A549 (cell line): Measurements from ENCODE around the gene ANKRD23.

ENCODE experiments used
- CEBPB ChIP-seq, 2 experiments: fragments of >200 bp in 1 of 2; sonication (Bioruptor Twin) in 1 of 2; formaldehyde crosslinking in 1 of 2; IDR thresholded peaks; 2 replicates each; pipeline ENCODE4 v1.6.1; 2012 to 2016
- EP300 ChIP-seq, 2 experiments: fragments of >200 bp; sonication (Bioruptor Twin); formaldehyde crosslinking; IDR thresholded peaks; 2 replicates in 1 of 2; 3 replicates in 1 of 2; pipeline ENCODE4 v1.6.1; 2016 to 2017
- JUN ChIP-seq, 2 experiments: fragments of >200 bp; sonication (Bioruptor Twin); formaldehyde crosslinking; IDR thresholded peaks; 2 replicates in 1 of 2; 3 replicates in 1 of 2; pipeline ENCODE4 v1.6.1; 2016 to 2017
- POLR2A ChIP-seq: IDR thresholded peaks from 2 replicates; pipeline ENCODE4 v1.6.1; 2012; ENCODE audit warnings: mild to moderate bottlenecking, low read length
- POLR2AphosphoS2 ChIP-seq: conservative IDR thresholded peaks from 2 replicates; pipeline ENCODE4 v1.6.1; 2012; ENCODE audit warnings: low read length, improper control_type of control experiment, inconsistent platforms
- RAD21 ChIP-seq, 2 experiments: fragments of >200 bp in 1 of 2; sonication (Bioruptor Twin) in 1 of 2; formaldehyde crosslinking in 1 of 2; IDR thresholded peaks in 1 of 2; conservative IDR thresholded peaks in 1 of 2; 2 replicates in 1 of 2; 3 replicates in 1 of 2; pipeline ENCODE4 v1.6.1; 2012 to 2018; ENCODE audit warnings: inconsistent platforms in 1 of 2
- RFX5 ChIP-seq: fragments of 450-650 bp; IDR thresholded peaks from 2 replicates; pipeline ENCODE4 v1.7.1; 2014; ENCODE audit warnings: antibody characterized with exemption, mild to moderate bottlenecking, moderate library complexity
- RNF2 ChIP-seq: fragments of 200-600 bp; sonication (generic); IDR thresholded peaks from 2 replicates; pipeline ENCODE4 v1.6.1; 2016; ENCODE audit warnings: low read depth, mild to moderate bottlenecking, antibody characterized with exemption, moderate library complexity, borderline replicate concordance
- TF ChIP-seq, protein P1 (sequence below): fragments of >200 bp; sonication (Bioruptor Twin); formaldehyde crosslinking; IDR thresholded peaks from 3 replicates; pipeline ENCODE4 v1.5.1; 2016
- TF ChIP-seq, protein P2 (sequence below): fragments of 150-350 bp; IDR thresholded peaks from 2 replicates; pipeline ENCODE4 v1.6.1; 2014; ENCODE audit warnings: low read depth, mild to moderate bottlenecking, low read length
- TF ChIP-seq, protein P3 (sequence below): IDR thresholded peaks from 2 replicates; pipeline ENCODE4 v1.6.1; 2012
- TF ChIP-seq, protein P4 (sequence below): fragments of 450-650 bp; IDR thresholded peaks from 2 replicates; pipeline ENCODE4 v1.6.1; 2014; ENCODE audit warnings: antibody characterized with exemption
- TF ChIP-seq, protein P5 (sequence below): fragments of 200-600 bp; sonication (generic); IDR thresholded peaks from 2 replicates; pipeline ENCODE4 v1.6.1; 2016; ENCODE audit warnings: antibody characterized with exemption, mild to moderate bottlenecking, moderate library complexity

DNA sequence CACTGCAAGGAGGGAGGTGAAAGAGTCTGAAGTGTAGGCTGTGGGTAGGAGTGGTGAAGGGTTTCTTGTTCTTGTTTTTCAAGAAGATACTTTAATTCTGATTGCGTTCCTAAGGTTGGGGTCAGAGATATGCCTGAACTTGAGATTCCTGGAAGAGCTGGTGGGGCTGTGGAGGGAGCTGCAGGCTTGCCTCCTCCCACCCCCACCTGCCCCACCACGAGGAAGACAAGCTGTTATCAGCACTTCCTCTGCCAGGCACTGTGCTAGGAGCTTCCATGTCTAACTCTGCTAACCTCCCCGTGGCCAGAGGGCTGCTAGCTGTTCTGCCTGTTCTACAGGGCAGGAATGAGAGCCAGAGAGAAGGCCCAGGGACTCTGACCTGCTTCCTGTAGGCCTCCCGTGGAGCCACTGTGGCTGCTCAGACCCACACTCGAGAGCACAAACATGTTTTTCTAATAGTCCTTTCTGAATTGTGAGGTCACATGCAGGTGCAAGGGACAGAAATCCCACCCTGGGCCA, 13.7 kb downstream of the ANKRD23 start:
- no peak for TF ChIP-seq RFX5
- TF ChIP-seq, protein P1, sequence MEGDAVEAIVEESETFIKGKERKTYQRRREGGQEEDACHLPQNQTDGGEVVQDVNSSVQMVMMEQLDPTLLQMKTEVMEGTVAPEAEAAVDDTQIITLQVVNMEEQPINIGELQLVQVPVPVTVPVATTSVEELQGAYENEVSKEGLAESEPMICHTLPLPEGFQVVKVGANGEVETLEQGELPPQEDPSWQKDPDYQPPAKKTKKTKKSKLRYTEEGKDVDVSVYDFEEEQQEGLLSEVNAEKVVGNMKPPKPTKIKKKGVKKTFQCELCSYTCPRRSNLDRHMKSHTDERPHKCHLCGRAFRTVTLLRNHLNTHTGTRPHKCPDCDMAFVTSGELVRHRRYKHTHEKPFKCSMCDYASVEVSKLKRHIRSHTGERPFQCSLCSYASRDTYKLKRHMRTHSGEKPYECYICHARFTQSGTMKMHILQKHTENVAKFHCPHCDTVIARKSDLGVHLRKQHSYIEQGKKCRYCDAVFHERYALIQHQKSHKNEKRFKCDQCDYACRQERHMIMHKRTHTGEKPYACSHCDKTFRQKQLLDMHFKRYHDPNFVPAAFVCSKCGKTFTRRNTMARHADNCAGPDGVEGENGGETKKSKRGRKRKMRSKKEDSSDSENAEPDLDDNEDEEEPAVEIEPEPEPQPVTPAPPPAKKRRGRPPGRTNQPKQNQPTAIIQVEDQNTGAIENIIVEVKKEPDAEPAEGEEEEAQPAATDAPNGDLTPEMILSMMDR: no peak
- TF ChIP-seq, protein P2, sequence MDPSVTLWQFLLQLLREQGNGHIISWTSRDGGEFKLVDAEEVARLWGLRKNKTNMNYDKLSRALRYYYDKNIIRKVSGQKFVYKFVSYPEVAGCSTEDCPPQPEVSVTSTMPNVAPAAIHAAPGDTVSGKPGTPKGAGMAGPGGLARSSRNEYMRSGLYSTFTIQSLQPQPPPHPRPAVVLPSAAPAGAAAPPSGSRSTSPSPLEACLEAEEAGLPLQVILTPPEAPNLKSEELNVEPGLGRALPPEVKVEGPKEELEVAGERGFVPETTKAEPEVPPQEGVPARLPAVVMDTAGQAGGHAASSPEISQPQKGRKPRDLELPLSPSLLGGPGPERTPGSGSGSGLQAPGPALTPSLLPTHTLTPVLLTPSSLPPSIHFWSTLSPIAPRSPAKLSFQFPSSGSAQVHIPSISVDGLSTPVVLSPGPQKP: no peak
- TF ChIP-seq EP300 (IDR thresholded peaks at IDR 0.05): no peak
- no peak for TF ChIP-seq POLR2A
- TF ChIP-seq, protein P3, sequence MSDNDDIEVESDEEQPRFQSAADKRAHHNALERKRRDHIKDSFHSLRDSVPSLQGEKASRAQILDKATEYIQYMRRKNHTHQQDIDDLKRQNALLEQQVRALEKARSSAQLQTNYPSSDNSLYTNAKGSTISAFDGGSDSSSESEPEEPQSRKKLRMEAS: no peak
- TF ChIP-seq, protein P4, sequence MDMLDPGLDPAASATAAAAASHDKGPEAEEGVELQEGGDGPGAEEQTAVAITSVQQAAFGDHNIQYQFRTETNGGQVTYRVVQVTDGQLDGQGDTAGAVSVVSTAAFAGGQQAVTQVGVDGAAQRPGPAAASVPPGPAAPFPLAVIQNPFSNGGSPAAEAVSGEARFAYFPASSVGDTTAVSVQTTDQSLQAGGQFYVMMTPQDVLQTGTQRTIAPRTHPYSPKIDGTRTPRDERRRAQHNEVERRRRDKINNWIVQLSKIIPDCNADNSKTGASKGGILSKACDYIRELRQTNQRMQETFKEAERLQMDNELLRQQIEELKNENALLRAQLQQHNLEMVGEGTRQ: no peak
- no peak for TF ChIP-seq RNF2
- TF ChIP-seq RAD21 (conservative IDR thresholded peaks at IDR 0.05 in 1 of 2, IDR thresholded peaks at IDR 0.05 in 1 of 2): no peak
- TF ChIP-seq, protein P5, sequence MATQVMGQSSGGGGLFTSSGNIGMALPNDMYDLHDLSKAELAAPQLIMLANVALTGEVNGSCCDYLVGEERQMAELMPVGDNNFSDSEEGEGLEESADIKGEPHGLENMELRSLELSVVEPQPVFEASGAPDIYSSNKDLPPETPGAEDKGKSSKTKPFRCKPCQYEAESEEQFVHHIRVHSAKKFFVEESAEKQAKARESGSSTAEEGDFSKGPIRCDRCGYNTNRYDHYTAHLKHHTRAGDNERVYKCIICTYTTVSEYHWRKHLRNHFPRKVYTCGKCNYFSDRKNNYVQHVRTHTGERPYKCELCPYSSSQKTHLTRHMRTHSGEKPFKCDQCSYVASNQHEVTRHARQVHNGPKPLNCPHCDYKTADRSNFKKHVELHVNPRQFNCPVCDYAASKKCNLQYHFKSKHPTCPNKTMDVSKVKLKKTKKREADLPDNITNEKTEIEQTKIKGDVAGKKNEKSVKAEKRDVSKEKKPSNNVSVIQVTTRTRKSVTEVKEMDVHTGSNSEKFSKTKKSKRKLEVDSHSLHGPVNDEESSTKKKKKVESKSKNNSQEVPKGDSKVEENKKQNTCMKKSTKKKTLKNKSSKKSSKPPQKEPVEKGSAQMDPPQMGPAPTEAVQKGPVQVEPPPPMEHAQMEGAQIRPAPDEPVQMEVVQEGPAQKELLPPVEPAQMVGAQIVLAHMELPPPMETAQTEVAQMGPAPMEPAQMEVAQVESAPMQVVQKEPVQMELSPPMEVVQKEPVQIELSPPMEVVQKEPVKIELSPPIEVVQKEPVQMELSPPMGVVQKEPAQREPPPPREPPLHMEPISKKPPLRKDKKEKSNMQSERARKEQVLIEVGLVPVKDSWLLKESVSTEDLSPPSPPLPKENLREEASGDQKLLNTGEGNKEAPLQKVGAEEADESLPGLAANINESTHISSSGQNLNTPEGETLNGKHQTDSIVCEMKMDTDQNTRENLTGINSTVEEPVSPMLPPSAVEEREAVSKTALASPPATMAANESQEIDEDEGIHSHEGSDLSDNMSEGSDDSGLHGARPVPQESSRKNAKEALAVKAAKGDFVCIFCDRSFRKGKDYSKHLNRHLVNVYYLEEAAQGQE: no peak
- TF ChIP-seq JUN (IDR thresholded peaks at IDR 0.05): no peak
- no peak for TF ChIP-seq CEBPB (IDR thresholded peaks at IDR 0.05)
- no peak for TF ChIP-seq POLR2AphosphoS2
